NT2/D1 (cell line): ENCODE measurements around the gene CILP2.

Experiments
- SUZ12 ChIP-seq: IDR thresholded peaks from 2 replicates; pipeline ENCODE4 v1.6.1; 2011; ENCODE audit not compliant: insufficient read length, insufficient read depth; ENCODE audit errors: extremely low read depth
- YY1 ChIP-seq: IDR thresholded peaks from 2 replicates; pipeline ENCODE4 v1.6.1; 2011; ENCODE audit not compliant: insufficient read length, insufficient read depth
- ZNF274 ChIP-seq: IDR thresholded peaks from 2 replicates; pipeline ENCODE4 v1.6.1; 2011; ENCODE audit warnings: mild to moderate bottlenecking, low read depth, low read length

DNA sequence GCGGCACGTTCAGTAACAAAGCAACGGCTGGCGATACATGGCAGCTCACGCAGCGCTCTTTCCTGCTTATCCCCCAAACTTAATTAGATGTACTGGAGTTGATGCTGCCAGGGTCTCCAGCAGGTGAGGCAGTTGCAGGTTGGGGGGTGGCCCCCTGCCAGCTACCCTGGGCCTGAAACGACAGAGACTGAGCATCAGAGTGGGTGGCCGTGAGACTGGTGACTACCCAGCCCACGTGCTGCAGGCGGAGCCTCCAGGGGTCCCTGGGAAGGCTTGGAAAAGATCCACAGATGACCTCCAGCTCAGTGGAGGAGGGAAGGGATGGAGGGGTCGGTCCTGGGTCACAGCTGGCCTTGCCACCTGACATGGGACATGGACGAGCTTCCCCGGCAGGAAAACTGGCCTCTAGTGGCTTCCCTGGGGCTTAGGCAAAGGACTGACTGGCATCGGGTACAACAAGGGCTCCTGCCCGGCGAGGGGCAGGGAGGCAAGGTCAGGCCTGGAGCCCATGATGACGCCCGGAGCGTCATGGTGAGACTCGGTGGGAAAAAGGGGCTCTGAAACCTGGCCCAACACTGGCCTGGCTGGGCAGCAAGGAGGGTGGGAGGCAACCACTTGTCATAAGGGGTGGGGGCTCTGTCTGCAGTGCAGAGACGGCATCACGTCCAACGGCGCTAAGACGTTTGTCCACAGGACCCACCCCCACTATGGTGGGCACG lies 24.0 kb downstream of the CILP2 start:
- no peak for TF ChIP-seq SUZ12
- no peak for TF ChIP-seq YY1
- no peak for TF ChIP-seq ZNF274
